ENCODE measurements around the gene MYL11.
"Not testable (repeated sequence)": the region's sequence is repeated elsewhere in the genome, so short reads cannot be mapped to it uniquely, and the experiment has no call there.

The MYL11 gene

GRCh38 chr16:30340621-30341020 is 34.0 kb upstream of the MYL11 start:
- no peaks in the 10 kb centered on the region for H3K4me1 ChIP-seq (ENCODE audit: control insufficient read depth, insufficient read depth, low read length)
- POLR2A ChIA-PET: interaction anchor here (0.7 kb wide), 1 partner anchor 30 kb away, joined by 5 read pairs; no protein-coding TSS in a partner anchor
- no peak overlapping the region for H3K27ac ChIP-seq (ENCODE audit: extremely low read depth, low read depth, low read length)
- TF ChIP-seq ZNF473 (tag by site-specific recombination; IDR thresholded peaks at IDR 0.05) (no peak), KLF8 (tag by site-specific recombination; IDR thresholded peaks at IDR 0.05) (no peak), ZNF175 (tag by site-specific recombination; IDR thresholded peaks at IDR 0.05) (no peak), ZNF837 (tag by site-specific recombination; IDR thresholded peaks at IDR 0.05) (no peak), ZNF280C (tag by site-specific recombination; IDR thresholded peaks at IDR 0.05) (no peak), KLF7 (tag by site-specific recombination; IDR thresholded peaks at IDR 0.05; ENCODE audit: borderline replicate concordance) (no peak), ZNF629 (tag by site-specific recombination; IDR thresholded peaks at IDR 0.05) (no peak), ZNF138 (tag by site-specific recombination; IDR thresholded peaks at IDR 0.05; ENCODE audit: borderline replicate concordance) (no peak)
- TF ChIP-seq, protein P1, sequence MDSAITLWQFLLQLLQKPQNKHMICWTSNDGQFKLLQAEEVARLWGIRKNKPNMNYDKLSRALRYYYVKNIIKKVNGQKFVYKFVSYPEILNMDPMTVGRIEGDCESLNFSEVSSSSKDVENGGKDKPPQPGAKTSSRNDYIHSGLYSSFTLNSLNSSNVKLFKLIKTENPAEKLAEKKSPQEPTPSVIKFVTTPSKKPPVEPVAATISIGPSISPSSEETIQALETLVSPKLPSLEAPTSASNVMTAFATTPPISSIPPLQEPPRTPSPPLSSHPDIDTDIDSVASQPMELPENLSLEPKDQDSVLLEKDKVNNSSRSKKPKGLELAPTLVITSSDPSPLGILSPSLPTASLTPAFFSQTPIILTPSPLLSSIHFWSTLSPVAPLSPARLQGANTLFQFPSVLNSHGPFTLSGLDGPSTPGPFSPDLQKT (IDR thresholded peaks at IDR 0.05; ENCODE audit: borderline replicate concordance, low read depth, low read length): no peak
- no peaks in the 10 kb centered on the region for H3K9me3 ChIP-seq (ENCODE audit: control insufficient read depth, insufficient read depth, low read depth, low read length)
- H3K36me3 ChIP-seq (ENCODE audit: control insufficient read depth in 2 of 2, insufficient read depth in 1 of 2, low read length in 2 of 2): no peaks in the 10 kb centered on the region
- no peak overlapping the region for H3K4me3 ChIP-seq (ENCODE audit: low read depth, low read length)
- CTCF ChIA-PET: interaction anchor here (0.7 to 1.2 kb wide), 3 partner anchors 16 to 69 kb away, joined by 3 to 4 read pairs (median 4); partner anchors contain the start of gene ZNF48

GRCh38 chr16:30341971-30342370 is 32.6 kb upstream of the MYL11 start:
- ChIA-PET POLR2A (interaction anchor here (0.6 to 0.7 kb wide), 2 partner anchors 12 to 72 kb away, joined by 3 to 5 read pairs; no protein-coding TSS in a partner anchor), CTCF (interaction anchor here (0.7 to 1.2 kb wide), 2 partner anchors 53 to 68 kb away, joined by 3 read pairs; partner anchors contain the start of gene ZNF48)
- H3K27ac ChIP-seq (ENCODE audit: extremely low read depth, low read depth, low read length); H3K9me3 ChIP-seq (ENCODE audit: control insufficient read depth, insufficient read depth, low read depth, low read length); H3K4me3 ChIP-seq (ENCODE audit: low read depth, low read length); H3K4me1 ChIP-seq (ENCODE audit: control insufficient read depth, insufficient read depth, low read length); H3K36me3 ChIP-seq (ENCODE audit: control insufficient read depth in 2 of 2, insufficient read depth in 1 of 2, low read length in 2 of 2): not testable (repeated sequence)

- no peaks in the 10 kb centered on the region for H3K9me3 ChIP-seq (ENCODE audit: control insufficient read depth, insufficient read depth, low read depth, low read length)
- H3K27ac ChIP-seq (ENCODE audit: extremely low read depth, low read depth, low read length): no peak overlapping the region
- no peaks in the 10 kb centered on the region; a peak in 1 of 3 replicates for H3K36me3 ChIP-seq (ENCODE audit: control insufficient read depth in 2 of 2, insufficient read depth in 1 of 2, low read length in 2 of 2)
- no peak for TF ChIP-seq ZNF785 (tag by site-specific recombination; IDR thresholded peaks at IDR 0.05)
- TF ChIP-seq ZNF701 (tag by site-specific recombination; IDR thresholded peaks at IDR 0.05): no peak
- TF ChIP-seq, protein P2, sequence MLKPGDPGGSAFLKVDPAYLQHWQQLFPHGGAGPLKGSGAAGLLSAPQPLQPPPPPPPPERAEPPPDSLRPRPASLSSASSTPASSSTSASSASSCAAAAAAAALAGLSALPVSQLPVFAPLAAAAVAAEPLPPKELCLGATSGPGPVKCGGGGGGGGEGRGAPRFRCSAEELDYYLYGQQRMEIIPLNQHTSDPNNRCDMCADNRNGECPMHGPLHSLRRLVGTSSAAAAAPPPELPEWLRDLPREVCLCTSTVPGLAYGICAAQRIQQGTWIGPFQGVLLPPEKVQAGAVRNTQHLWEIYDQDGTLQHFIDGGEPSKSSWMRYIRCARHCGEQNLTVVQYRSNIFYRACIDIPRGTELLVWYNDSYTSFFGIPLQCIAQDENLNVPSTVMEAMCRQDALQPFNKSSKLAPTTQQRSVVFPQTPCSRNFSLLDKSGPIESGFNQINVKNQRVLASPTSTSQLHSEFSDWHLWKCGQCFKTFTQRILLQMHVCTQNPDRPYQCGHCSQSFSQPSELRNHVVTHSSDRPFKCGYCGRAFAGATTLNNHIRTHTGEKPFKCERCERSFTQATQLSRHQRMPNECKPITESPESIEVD (tag by site-specific recombination; IDR thresholded peaks at IDR 0.05): no peak
- H3K4me1 ChIP-seq (ENCODE audit: control insufficient read depth, insufficient read depth, low read length): no peaks in the 10 kb centered on the region
- ChIA-PET CTCF (interaction anchor here (0.6 kb wide), 1 partner anchor 313 kb away, joined by 4 read pairs; no protein-coding TSS in a partner anchor), POLR2A (interaction anchor here (1.1 kb wide), 1 partner anchor 7 kb away, joined by 3 read pairs; no protein-coding TSS in a partner anchor)
- no peak overlapping the region for H3K4me3 ChIP-seq (ENCODE audit: low read depth, low read length)
Observed at GRCh38 chr16:30342751-30343490, 31.7 kb upstream of the MYL11 start.

GRCh38 chr16:30343491-30343820 is 31.1 kb upstream of the MYL11 start:
- ChIA-PET POLR2A (interaction anchor here (1.1 kb wide), 1 partner anchor 8 kb away, joined by 3 read pairs; no protein-coding TSS in a partner anchor), CTCF (interaction anchor here (0.6 to 1.3 kb wide), 2 partner anchors 66 to 314 kb away, joined by 3 to 4 read pairs; no protein-coding TSS in a partner anchor)
- H3K36me3 ChIP-seq (ENCODE audit: control insufficient read depth in 2 of 2, insufficient read depth in 1 of 2, low read length in 2 of 2); H3K9me3 ChIP-seq (ENCODE audit: control insufficient read depth, insufficient read depth, low read depth, low read length); H3K4me3 ChIP-seq (ENCODE audit: low read depth, low read length); H3K4me1 ChIP-seq (ENCODE audit: control insufficient read depth, insufficient read depth, low read length); H3K27ac ChIP-seq (ENCODE audit: extremely low read depth, low read depth, low read length): not testable (repeated sequence)

Measured in HEK293 (cell line).